ENCODE data around the gene ANKLE1. TPM values are rescaled to one million over a fixed set of nuclear protein-coding genes. Genes with fewer than 3 reads are reported as not detected.

Gene ANKLE1
- 4.5 and 4.9 TPM in 2 replicates for total RNA-seq
- long read RNA-seq, partial matches to known transcripts: 1 of 2 reads
- long read RNA-seq, other reads (novel, unspliced or antisense): 1 of 2 reads

DNA sequence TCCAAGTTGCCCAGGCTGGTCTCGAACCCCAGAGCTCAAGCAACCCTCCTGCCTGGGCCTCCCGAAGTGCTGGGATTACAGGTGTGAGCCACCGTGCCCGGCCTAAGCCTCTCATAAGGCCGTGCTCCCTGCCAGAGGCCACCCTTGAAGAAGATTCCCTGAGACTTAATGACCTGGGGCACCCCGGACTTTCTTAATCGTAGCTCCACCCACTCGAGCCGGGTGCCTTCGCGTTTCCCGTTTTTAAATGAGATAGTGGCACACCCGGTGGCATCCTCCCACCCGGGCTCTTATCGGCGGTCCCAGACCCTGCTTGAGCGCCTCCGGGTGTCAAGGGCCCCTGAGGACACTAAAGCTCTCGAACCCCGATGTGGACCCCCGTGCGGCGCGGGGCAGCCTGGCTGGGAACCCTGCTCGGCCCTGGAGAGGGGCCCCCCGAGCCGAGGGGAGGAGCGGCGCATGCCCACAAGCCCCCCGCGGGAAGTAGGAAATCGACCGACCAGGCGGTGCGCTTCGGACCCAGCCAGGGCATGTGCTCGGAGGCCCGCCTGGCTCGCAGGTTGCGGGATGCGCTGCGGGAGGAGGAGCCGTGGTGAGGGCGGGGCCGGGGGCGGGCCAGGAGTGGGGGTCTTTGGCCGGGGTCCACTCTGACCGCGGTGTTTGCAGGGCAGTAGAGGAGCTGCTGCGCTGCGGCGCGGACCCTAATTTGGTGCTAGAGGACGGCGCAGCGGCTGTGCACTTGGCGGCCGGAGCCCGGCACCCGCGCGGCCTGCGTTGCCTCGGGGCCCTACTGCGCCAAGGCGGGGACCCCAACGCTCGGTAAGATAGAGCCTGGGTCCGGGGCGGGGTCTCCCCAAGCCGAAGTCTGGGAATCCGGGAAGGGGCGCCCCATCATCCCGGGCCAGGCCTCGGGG, at the start of gene ANKLE1:
Gene ANKLE1 (plus strand): TSS at position 511 of the 914 bp plus-strand sequence. CDS start 20 bp downstream, at position 531.
- TF ChIP-seq, protein P1, sequence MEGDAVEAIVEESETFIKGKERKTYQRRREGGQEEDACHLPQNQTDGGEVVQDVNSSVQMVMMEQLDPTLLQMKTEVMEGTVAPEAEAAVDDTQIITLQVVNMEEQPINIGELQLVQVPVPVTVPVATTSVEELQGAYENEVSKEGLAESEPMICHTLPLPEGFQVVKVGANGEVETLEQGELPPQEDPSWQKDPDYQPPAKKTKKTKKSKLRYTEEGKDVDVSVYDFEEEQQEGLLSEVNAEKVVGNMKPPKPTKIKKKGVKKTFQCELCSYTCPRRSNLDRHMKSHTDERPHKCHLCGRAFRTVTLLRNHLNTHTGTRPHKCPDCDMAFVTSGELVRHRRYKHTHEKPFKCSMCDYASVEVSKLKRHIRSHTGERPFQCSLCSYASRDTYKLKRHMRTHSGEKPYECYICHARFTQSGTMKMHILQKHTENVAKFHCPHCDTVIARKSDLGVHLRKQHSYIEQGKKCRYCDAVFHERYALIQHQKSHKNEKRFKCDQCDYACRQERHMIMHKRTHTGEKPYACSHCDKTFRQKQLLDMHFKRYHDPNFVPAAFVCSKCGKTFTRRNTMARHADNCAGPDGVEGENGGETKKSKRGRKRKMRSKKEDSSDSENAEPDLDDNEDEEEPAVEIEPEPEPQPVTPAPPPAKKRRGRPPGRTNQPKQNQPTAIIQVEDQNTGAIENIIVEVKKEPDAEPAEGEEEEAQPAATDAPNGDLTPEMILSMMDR (conservative IDR thresholded peaks at IDR 0.05): no peak
- peak; percentile 18 for DNase-seq (ENCODE audit: low read depth, low spot score)
- Mint-ChIP-seq H3K9me3 (no peaks in the 10 kb centered on the region), H3K4me3 (peak within 1 kb of the TSS; percentile 59), H3K27me3 (ENCODE audit: low read depth) (peaks cover 14% of the 10 kb centered on the region), H3K36me3 (ENCODE audit: low read depth) (peaks cover 3% of the 10 kb centered on the region), H3K27ac (ENCODE audit: unreplicated experiment) (no peak within 1 kb of the TSS), H3K4me1 (peaks cover 6% of the 10 kb centered on the region)

DNA sequence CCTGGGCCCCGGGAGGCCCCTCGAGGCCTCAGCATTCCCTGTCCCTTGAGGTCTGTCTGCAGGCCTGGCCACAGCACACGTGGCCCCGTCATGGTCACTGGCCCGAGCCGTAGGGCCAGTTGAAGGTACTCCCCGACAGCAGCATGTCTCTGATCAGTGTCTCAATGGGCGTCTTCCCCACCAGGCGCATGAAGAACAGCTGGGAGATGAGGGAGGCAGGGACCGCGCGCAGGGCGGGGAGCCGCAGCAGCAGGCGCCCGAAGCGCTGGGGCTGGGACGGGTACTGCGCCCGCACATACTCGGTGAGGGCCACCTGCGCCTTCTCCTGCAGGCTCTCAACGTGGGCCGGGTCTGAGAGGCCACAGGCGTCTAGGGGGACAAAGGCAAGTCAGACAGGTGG, 49.4 kb upstream of the ANKLE1 start:
- peaks cover 7% of the 10 kb centered on the region for H3K4me1 Mint-ChIP-seq
- no peak overlapping the region for H3K27ac Mint-ChIP-seq (ENCODE audit: unreplicated experiment)
- no peaks in the 10 kb centered on the region for H3K36me3 Mint-ChIP-seq (ENCODE audit: low read depth)
- no peaks in the 10 kb centered on the region for H3K9me3 Mint-ChIP-seq
- peak overlapping the region; percentile 41 for H3K4me3 Mint-ChIP-seq
- TF ChIP-seq, protein P1 (conservative IDR thresholded peaks at IDR 0.05): no peak
- DNase-seq (ENCODE audit: low read depth, low spot score): no peak
- no peaks in the 10 kb centered on the region for H3K27me3 Mint-ChIP-seq (ENCODE audit: low read depth)

- peaks cover 9% of the 10 kb centered on the region for H3K4me1 Mint-ChIP-seq
- no peaks in the 10 kb centered on the region for H3K27me3 Mint-ChIP-seq (ENCODE audit: low read depth)
- no peaks in the 10 kb centered on the region for H3K36me3 Mint-ChIP-seq (ENCODE audit: low read depth)
- H3K27ac Mint-ChIP-seq (ENCODE audit: unreplicated experiment): no peak overlapping the region
- no peak for DNase-seq (ENCODE audit: low read depth, low spot score)
- no peaks in the 10 kb centered on the region for H3K9me3 Mint-ChIP-seq
- TF ChIP-seq, protein P1 (conservative IDR thresholded peaks at IDR 0.05): no peak
- H3K4me3 Mint-ChIP-seq: peak overlapping the region; percentile 80
These were observed 46.8 kb upstream of the ANKLE1 start for GRCh38 chr19:17234911-17235299.

DNA sequence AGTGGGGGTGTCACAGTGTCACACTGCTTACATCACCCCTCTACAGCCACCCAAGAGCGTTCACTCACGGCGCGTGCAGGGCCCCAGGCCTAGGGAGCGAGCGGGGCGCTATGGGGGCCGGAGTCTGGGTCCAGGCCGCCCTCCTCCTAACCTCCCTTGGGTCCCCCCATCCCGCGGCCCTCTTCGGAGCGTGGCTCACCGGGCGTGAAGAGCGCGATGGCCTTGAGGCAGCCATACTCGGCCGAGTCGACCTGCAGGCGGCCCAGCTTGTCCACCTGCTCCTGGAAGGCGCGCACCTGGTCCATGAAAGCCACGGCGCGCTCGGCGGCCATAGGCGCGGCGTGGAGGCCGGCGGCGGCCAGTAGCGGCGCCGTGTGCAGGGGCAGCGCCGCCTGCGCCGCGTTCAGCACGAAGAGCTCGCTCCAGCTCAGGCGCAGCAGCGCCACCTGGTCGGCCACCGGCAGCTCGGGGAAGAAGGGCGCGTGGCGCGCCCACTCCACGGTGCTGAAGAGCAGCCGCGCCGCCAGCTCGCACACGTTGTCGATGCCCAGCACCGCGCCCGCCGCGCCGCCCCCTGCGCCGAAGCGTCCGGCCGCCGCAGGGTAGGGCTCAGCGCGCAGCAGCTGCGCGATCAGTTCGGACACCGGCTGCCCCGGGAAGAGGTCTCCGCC, 46.3 kb upstream of the ANKLE1 start:
- Mint-ChIP-seq H3K4me1 (peaks cover 14% of the 10 kb centered on the region), H3K9me3 (no peaks in the 10 kb centered on the region), H3K4me3 (peak overlapping the region; percentile 80), H3K27ac (ENCODE audit: unreplicated experiment) (no peak overlapping the region), H3K36me3 (ENCODE audit: low read depth) (no peaks in the 10 kb centered on the region), H3K27me3 (ENCODE audit: low read depth) (no peaks in the 10 kb centered on the region)
- TF ChIP-seq, protein P1 (conservative IDR thresholded peaks at IDR 0.05): peak; percentile 40
- DNase-seq (ENCODE audit: low read depth, low spot score): peak; percentile 58

DNA sequence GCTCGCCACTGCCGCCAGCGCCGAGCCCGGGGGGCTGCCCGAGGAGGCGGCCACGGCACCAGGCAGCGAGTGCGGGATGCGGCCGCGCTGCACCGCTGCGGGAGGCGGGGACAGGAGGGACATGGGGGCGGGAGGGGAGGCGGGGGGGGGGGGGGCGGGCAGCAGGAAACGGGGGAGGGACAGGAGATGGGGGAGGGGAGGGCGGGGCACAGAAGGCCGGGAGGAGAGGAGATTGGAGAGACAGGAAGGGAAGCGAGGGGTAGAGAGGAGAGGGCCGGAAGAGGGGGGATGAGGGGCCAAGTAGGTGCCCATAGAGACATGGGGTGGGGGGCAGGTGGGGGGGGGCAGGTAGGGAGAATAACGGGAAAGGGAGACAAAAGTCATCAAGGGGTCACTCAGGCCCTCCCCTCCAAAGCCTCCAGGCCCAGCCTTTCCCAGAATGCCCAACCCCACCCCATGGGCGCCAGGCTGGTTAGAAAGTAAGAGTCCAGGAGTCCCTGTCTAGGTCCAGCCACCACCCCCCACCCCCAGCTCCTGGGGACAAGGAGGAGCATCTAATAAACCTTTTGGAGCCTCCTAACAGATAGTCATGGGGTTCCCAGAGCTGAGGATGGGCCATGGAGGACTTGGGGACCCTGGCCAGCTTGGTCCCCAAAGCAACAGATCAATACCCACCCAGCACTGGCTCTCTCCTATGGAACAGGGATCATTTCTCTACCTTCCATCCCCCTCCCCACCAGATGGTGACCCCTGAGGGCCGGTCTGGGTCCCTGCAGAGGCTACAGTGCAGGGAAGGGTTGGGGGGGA, 45.5 kb upstream of the ANKLE1 start:
- peaks cover 21% of the 10 kb centered on the region for H3K4me1 Mint-ChIP-seq
- no peak for DNase-seq (ENCODE audit: low read depth, low spot score)
- no peak overlapping the region for H3K27ac Mint-ChIP-seq (ENCODE audit: unreplicated experiment)
- TF ChIP-seq, protein P1 (conservative IDR thresholded peaks at IDR 0.05): no peak
- no peaks in the 10 kb centered on the region for H3K36me3 Mint-ChIP-seq (ENCODE audit: low read depth)
- peak overlapping the region; percentile 57 for H3K4me3 Mint-ChIP-seq
- H3K9me3 Mint-ChIP-seq: no peaks in the 10 kb centered on the region
- no peaks in the 10 kb centered on the region for H3K27me3 Mint-ChIP-seq (ENCODE audit: low read depth)

All from neural crest cell (in vitro differentiated cells).